ACHN (cell line): ENCODE data around the gene DOCK6.
"Not testable (repeated sequence)": the region's sequence is repeated elsewhere in the genome, so short reads cannot be mapped to it uniquely, and the experiment has no call there.

Experiments used
- DNase-seq: peaks from one replicate; pipeline ENCODE4 v3.0.0-alpha.2; 2015
- in situ Hi-C: cut with HindIII; loops from 2 replicates; pipeline ENCODE4 v1.10.0; 2017; ENCODE audit warnings: low sequenced_read_pairs, low pct_ligation_motif_present, low pct_unique_long_range_greater_than_20kb

The DOCK6 gene

DNA sequence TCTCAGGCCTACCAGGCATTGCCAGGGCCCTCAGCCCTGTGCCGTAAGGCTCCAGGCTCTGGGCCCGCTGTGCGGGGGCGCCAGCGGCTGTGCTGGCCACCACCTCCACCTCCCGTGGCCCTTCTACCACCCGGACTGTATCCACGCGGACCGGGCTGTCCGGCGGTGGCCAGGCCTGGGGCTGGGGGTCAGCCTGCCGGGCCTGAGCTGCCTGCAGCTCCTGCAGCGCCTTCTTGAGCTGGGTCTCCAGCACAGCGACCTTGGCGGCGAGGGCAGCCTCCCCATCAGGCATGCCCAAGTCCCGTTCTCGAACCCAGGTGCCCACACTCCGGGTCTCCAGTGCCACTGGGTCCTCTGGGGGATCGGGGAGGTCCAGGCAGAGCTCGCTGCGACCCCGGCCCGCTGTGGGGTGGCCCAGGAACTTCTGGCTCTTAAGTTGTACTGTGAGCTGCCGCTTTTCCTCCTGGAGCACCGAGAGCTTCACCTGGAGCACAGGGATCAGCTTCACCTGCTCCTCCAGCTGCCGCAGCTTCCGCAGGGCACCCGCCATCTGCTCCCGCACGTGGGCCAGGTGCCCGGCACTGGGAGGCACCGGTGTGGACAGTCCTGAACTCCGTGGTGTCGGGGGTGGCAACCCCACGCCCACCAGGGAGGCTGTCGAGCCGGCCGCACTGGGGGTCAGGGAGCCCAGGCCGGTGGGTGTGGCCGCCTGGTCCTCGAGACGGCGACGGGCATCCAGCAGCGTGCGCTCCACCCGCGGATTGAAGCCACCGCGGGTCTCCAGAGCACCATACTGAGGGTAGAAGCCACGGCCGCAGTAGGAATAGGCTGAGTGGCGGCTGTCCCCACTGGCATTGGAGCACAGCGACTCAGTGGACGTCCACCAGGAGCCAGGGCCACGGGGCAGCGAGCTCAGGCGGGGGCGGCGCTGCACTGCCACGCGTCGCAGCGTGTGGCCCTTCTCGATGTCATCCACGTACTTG, 69.1 kb downstream of the DOCK6 start:
- DNase-seq, result no peak
- in situ Hi-C loops, result no loop called here

DNA sequence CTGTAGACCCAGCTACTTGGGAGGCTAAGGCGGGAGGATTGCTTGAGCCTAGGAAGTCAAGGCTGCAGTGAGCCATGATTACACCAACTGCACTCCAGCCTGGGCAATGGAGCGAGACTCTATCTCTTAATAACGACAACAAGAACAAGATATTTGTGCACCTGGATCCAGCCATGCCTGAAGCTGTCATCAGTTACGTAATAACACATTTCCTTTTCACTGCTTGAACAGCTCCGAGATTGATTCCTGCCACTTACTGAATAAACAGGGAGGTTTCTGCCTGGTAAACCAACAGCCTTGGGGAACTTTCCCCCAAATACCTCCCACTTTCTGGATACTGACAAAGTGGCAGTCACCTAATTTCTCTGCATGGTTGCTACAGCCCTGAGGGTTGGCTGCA, 70.4 kb downstream of the DOCK6 start:
- in situ Hi-C loops, result no loop called here
- no peak for DNase-seq

DNA sequence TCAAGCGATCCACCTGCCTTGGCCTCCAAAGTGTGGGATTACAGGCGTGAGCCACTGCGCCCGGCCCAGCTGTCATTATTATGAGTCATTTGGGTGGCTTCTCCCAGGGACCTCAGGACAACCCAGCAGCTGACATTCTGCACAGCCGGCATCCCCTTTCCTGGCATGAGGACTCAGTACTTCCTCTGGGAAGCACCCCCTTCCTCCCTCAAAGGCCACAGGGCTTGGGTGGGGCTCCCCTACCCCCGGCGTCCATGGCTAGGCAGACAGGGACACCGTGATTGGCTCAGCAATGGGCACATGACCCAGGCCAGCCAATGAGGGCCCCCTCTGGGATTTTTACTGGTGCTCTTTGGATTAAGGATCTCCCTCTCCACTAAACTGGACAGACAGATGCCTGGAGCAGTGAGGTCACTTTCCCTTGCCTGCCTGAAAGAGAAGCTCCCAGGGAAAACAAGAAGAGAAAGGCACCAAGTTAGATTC, 71.0 kb downstream of the DOCK6 start:
- in situ Hi-C loops, result no loop called here
- DNase-seq, result no peak

DNA sequence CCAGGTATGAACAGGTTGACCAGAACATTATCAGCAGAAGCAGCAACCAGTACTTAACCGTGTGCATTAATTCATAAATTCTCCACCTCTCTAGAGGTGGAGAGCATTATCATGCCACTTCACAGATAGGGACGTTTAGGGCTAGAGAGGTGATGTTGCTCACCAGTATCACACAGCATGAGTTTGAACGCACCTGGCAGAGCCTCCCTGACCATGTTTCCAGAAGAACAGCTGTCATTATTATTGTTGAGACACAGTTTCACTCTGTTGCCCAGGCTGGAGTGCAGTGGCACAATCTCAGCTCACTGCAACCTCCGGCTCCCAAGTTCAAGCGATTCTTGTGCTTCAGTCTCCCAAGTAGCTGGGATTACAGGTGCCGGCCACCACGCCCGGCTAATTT, 71.8 kb downstream of the DOCK6 start:
- no peak for DNase-seq
- in situ Hi-C loops, result no loop called here

DNA sequence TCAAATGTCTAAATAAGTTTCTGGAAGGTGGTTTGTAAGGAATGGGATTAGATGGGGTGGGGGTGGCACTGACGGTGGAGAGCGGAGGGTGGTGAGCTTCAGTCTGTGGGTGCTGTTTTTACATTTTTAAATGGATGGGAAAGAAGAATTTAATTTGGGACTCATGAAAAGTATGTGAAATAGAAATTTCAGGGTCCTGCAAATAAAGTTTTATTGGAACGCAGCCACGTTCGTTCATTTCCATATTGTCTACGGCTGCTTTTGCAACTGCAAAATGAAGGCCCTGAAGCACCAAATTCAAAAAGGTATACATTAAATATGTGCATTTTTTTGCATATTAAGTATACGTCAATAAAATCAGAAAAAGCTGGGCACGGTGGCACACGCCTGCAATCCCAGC, 74.9 kb downstream of the DOCK6 start:
- in situ Hi-C loops, result no loop called here
- no peak for DNase-seq

DNA sequence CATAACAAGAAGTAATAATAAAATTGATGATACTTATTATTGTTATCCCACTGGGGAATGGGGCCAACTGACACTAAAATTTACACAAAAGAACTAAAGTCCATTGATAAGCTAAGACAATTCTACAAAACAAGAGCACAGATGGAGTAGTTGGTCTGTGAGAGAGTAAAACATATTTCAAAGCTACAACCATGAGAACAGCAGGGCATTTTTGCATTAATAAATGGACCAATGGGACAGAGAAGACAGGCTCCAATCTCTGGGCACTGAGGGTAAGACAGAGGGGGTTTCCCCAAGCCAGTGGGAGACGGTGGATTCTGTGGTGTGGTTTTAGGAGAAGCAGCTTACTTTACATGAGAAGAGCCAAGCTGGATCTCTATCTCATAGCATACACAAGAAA, 79.3 kb downstream of the DOCK6 start:
- in situ Hi-C loops, result no loop called here
- DNase-seq, result no peak

DNA sequence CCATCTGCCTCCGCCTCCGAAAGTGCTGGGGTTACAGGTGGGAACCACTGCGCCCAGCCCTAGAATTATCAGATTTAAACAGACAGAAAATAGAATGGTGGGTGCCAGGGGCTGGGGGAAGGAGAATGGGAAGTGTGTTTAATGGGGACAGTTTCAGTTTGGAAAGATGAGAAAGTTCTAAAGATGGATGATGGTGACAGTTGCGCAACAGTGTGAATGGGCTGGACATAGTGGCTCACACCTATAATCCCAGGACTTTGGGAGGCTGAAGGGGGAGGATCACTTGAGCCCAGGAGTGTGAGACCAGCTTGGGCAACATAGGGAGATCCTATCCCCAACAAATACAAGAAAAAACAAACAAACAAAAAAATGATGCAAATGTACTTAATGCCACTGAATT, 80.8 kb downstream of the DOCK6 start:
- no peak for DNase-seq
- in situ Hi-C loops, result no loop called here

DNA sequence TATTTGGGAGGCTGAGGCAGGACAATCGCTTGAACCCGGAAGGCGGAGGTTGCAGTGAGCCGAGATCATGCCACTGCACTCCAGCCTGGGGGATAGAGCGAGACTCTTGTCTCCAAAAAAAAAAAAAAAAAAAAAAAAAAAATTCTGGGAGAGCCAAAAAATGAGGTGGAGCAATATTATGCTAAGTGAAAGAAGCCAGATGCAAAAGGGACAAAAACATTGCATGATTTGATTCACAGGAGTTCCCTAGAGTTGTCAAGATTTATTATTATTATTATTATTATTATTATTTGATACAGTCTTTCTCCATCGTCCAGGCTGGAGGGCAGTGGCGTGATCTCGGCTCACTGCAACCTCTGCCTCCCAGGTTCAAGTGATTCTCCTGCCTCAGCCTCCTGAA, 81.3 kb downstream of the DOCK6 start:
- DNase-seq, in situ Hi-C loops: not testable (repeated sequence)

DNA sequence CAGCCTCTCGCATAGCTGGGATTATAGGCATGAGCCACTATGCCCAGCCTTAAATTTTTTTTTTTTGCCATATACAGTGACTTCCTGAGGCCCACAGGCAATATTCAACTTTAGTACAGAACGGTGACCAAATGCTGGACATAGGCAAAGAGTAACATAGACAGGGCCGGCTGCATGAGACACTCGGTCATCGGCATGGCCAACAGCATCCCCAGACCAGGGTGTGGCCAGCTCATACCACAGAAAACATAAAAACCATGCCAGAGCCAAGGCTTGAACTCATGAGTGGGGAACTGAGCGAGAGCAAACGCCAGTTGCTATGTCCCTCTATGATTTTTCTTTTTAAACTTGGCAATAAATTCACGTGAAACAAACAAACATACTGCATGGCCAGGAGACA, 82.0 kb downstream of the DOCK6 start:
- in situ Hi-C loops, result no loop called here
- no peak for DNase-seq

DNA sequence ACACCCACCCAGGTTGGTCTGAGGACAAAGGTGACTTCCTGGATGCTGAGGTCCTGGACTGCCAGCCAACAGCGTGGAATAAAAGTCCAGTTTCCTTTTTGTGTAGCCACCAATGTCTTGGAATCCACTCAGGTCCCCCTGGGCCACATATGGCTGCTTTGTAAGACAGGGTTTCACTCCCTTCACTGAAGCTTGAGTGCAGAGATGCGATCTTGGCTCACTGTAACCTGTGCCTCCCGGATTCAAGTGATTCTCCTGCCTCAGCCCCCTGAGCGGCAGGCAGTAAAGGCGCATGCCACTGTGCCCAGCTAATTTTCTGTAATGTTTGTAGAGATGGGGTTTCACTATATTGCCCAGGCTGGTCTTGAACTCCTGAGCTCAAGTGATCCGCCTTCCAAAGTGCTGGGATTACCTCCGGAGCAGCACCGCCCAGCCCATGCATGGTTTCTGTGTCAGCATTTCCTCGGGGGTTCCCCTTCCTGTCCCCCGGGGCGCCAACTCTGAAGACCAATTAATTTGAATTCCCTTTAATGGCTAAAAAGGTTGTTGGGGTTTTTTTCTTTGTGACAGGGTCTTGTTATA, 82.5 kb downstream of the DOCK6 start:
- no peak for DNase-seq
- in situ Hi-C loops, result no loop called here

DNA sequence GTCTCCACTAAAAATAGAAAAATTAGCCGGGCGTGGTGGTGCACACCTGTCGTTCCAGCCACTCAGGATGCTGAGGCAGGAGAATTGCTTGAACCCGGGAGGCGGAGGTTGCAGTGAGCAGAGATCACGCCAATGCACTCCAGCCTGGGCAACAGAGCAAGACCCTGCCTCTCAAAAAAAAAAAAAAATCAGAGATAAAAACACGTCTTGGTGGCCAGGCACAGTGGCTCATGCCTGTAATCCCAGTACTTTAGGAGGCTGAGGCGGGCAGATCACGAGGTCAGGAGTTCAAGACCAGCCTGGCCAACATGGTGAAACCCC, 83.2 kb downstream of the DOCK6 start:
- DNase-seq, in situ Hi-C loops: not testable (repeated sequence)

DNA sequence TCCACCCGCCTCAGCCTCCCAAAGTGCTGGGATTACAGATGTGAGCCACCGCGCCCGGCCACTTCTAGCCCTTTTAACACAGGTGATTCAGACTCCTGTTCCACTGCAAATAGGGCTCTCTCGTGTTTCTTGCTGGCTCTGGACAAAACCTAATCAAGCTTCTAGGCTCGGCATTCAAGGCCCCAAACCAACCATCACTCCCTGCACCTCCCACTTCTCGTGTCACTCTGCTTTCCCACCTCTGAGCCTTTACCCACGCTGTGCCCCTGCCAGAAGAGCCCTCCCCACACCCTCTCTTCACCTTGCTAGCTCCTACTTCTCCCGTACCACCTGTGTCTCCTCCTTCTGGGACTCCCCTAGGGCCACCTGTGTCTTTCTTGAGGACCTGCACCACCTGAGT, 84.7 kb downstream of the DOCK6 start:
- in situ Hi-C loops, result no loop called here
- no peak for DNase-seq

DNA sequence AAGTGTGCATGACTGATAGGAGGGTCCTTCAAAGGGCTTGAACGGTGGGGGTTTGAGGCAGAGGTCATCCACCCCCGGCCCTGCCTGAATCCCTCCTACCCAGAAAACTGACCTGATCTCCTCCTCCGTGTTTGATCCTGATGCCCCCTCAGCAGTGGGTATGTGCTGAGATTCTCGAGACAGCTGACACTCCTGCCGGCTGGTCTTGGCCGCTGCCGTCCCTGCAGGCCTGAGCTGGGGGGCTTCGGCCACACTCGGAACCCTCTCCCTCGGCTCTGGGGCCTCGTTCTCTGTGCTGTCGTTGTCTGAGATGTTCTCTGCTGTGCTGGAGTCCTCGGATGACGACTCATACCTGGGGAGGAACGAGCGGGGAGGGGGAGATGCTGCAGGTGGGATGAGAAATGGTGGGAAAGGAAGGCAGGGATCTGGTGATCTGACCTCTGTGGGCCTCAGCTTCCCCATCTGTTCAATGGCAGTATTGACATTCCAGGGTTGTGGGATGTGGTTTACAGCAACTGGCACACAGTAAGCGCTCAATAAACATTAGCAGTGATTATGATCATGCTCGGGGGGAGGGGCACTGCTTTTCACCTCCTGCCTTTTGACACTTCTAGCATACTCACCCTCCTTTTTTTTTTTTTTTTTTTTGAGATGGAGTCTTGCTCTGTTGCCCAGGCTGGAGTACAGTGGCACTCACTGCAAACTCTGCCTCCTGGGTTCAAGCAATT, 85.7 kb downstream of the DOCK6 start:
- DNase-seq, result no peak
- in situ Hi-C loops, result no loop called here

DNA sequence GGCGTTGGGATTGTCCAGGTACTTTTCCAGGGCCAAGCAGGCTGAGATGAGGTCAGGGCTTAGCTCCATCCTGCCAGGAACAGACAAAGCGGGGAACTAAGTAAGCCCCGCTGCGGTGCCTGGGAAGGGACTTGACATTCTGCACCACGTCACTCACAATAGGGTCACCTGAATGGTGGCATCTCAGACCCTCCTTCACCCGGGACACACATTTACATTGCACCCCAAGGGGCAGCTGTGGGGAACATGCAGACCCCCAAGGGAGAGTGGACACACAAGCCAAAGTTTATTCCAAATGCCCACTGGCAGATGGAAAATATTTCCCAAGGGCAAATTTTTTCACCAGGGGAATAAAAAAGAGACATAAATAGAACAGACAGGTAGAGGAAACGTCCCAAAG, 86.4 kb downstream of the DOCK6 start:
- no peak for DNase-seq
- in situ Hi-C loops, result no loop called here

DNA sequence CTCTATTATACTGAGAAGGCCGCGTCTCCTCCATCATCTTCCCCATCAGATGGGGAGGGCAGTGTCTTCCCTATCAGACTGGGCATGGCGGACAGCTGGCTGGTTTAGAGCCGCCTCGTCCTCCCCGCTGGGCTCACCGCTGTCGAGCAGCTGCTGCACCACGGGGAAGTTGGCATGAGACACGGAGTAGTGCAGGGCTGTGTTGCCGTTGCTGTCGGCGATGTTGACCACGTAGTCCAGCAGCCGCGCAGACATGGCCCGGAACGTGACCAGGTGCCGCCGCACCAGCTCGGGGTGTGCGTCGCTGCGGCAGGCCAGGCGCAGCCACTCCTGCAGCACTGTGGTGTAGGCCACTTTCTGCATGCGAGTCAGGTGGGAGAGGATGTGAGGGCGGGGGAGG, 88.0 kb downstream of the DOCK6 start:
- in situ Hi-C loops, result no loop called here

DNA sequence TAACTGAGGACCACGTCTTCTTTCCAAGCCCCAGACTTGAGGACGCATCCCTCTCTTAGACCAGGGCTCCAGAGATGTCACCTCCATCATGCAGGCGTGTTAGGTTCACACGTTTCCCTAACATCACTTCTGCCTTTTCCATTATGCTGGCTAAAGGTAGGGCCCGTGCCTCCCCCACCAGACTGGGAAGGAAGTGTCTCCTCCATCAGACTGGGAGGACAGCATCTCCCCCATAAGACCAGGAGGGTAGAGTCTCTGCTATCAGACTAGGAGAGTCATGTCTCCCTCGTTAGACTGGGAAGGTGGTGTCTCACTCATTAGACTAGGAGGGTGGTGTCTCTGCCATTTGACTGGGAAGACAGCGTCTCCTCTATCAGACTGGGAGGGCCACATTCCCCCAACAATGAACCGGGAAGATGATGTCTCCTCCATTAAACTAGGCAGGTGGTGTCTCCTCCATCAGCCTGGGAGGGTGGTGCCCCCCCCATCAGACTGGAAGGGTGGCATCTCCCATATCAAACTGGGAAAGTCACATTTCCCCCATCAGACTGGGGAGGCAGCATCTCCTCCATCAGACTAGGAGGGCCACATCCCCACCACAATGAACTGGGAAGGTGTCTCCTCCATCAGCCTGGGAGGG, 88.7 kb downstream of the DOCK6 start:
- in situ Hi-C loops, result no loop called here
- no peak for DNase-seq

More for the DNA sequence above, 88.0 kb downstream of the DOCK6 start:
- no peak for DNase-seq

DNA sequence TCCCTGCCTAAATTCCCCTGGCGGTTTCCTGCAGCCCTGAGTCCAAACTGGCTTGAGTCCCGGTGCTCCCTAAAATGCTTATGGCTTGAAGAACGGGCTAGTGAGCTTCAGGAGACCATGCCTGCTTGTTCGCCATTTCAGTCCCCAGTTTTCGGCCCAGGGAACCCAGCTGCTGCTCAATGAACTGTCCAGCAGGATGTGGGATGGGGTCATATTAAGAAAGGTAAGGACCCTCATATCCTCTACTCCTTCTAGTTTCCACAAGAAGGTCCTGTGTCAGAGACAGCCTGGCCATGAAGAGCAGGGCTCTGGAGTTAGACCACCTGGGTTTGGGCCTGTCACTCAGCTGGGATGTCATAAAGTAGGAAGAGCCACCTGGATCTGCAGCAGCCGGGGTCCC, 89.7 kb downstream of the DOCK6 start:
- DNase-seq, result no peak
- in situ Hi-C loops, result no loop called here

DNA sequence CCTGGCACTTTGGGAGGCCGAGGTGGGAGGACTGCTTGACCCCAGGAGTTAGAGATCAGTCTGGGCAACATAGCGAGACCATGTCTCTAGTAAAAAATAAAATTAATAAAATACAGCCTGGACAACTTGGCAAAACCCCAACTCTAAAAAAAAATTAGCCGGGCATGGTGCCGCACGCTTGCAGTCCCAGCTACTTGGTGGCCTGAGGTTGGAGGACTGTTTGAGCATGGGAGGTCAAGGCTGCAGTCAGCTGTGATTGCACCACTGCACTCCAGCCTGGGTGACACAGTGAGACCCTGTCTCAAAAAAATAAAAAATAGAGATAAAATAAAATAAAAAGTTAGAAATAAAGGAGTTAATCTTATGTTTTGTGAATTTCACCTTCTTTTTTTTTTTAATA, 91.2 kb downstream of the DOCK6 start:
- DNase-seq, result no peak
- in situ Hi-C loops, result no loop called here
